Measurements from ENCODE around the gene ATF6B.

The ATF6B gene

GRCh38 chr6:32111424-32112066 lies 16.5 kb downstream of the ATF6B start:
- no peak for DNase-seq
- Histone ChIP-seq H3K27me3 (replicated peaks; ENCODE audit: insufficient read depth, low read length) (peaks cover 27% of the 10 kb centered on the region), H4K20me1 (ENCODE audit: insufficient read depth, low read length) (no peaks in the 10 kb centered on the region), H3K9ac (ENCODE audit: low read length) (no peak overlapping the region), H3K4me2 (ENCODE audit: low read depth, low read length) (no peak overlapping the region), H3K9me2 (replicated peaks; ENCODE audit: insufficient read depth, low read length) (no peaks in the 10 kb centered on the region), H3K4me1 (ENCODE audit: low read length) (no peaks in the 10 kb centered on the region), H3F3A (ENCODE audit: insufficient read depth, low read length) (no peaks in the 10 kb centered on the region), H3K36me3 (replicated peaks; ENCODE audit: insufficient read depth, low read length) (no peaks in the 10 kb centered on the region), H3K4me3 (ENCODE audit: low read length) (no peak overlapping the region), H2AFZ (ENCODE audit: low read length) (no peak overlapping the region), H3K9me3 (replicated peaks; ENCODE audit: insufficient read depth, low read length) (no peaks in the 10 kb centered on the region), H3K27ac (ENCODE audit: low read length) (no peak overlapping the region), H3K79me2 (ENCODE audit: low read length) (no peaks in the 10 kb centered on the region)
- no peak for TF ChIP-seq EZH2phosphoT487 (IDR thresholded peaks at IDR 0.05; ENCODE audit: low read length)
- no peak for TF ChIP-seq EZH2 (optimal IDR thresholded peaks at IDR 0.05; ENCODE audit: low read depth, low read length)
- TF ChIP-seq, protein P1, sequence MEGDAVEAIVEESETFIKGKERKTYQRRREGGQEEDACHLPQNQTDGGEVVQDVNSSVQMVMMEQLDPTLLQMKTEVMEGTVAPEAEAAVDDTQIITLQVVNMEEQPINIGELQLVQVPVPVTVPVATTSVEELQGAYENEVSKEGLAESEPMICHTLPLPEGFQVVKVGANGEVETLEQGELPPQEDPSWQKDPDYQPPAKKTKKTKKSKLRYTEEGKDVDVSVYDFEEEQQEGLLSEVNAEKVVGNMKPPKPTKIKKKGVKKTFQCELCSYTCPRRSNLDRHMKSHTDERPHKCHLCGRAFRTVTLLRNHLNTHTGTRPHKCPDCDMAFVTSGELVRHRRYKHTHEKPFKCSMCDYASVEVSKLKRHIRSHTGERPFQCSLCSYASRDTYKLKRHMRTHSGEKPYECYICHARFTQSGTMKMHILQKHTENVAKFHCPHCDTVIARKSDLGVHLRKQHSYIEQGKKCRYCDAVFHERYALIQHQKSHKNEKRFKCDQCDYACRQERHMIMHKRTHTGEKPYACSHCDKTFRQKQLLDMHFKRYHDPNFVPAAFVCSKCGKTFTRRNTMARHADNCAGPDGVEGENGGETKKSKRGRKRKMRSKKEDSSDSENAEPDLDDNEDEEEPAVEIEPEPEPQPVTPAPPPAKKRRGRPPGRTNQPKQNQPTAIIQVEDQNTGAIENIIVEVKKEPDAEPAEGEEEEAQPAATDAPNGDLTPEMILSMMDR (IDR thresholded peaks at IDR 0.05; ENCODE audit: low read length) = no peak

DNA sequence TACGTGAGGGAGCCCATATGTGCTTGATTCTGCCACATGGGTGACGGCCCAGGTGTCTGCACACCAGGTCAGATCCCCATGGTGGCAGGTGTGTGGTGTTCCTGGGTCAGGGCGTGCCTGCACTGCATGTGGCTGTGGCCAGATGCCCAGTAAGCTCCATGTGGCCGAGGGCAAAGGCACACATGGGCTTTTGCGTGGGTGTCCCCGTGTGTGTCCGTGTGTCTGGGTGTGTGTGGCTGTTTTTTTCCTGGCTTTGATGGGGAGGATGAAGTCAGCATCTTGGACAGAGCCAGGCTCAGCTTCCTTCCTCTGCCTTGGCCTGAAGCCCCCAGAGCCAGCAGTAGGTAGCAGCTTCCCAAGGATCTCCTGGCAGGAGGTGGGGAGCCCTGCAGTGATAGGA lies 17.4 kb downstream of the ATF6B start:
- Histone ChIP-seq H2AFZ (ENCODE audit: low read length) (no peak overlapping the region), H3K4me2 (ENCODE audit: low read depth, low read length) (no peak overlapping the region), H3K9ac (ENCODE audit: low read length) (no peak overlapping the region), H3K9me2 (replicated peaks; ENCODE audit: insufficient read depth, low read length) (no peaks in the 10 kb centered on the region), H3F3A (ENCODE audit: insufficient read depth, low read length) (no peaks in the 10 kb centered on the region), H3K79me2 (ENCODE audit: low read length) (no peaks in the 10 kb centered on the region), H3K4me3 (ENCODE audit: low read length) (no peak overlapping the region), H3K36me3 (replicated peaks; ENCODE audit: insufficient read depth, low read length) (no peaks in the 10 kb centered on the region), H3K27me3 (replicated peaks; ENCODE audit: insufficient read depth, low read length) (peaks cover 34% of the 10 kb centered on the region), H3K9me3 (replicated peaks; ENCODE audit: insufficient read depth, low read length) (no peaks in the 10 kb centered on the region), H3K4me1 (ENCODE audit: low read length) (no peaks in the 10 kb centered on the region), H4K20me1 (ENCODE audit: insufficient read depth, low read length) (no peaks in the 10 kb centered on the region), H3K27ac (ENCODE audit: low read length) (no peak overlapping the region)
- TF ChIP-seq, protein P1 (IDR thresholded peaks at IDR 0.05; ENCODE audit: low read length) = no peak
- TF ChIP-seq EZH2phosphoT487 (IDR thresholded peaks at IDR 0.05; ENCODE audit: low read length) (no peak), EZH2 (optimal IDR thresholded peaks at IDR 0.05; ENCODE audit: low read depth, low read length) (no peak)
- no peak for DNase-seq

- no peak for DNase-seq
- H3K4me2 ChIP-seq (ENCODE audit: low read depth, low read length) = no peak overlapping the region
- no peak overlapping the region for H3K9ac ChIP-seq (ENCODE audit: low read length)
- H3F3A ChIP-seq (ENCODE audit: insufficient read depth, low read length) = no peaks in the 10 kb centered on the region
- no peak overlapping the region for H3K27ac ChIP-seq (ENCODE audit: low read length)
- no peaks in the 10 kb centered on the region for H3K9me2 ChIP-seq (replicated peaks; ENCODE audit: insufficient read depth, low read length)
- no peaks in the 10 kb centered on the region for H3K36me3 ChIP-seq (replicated peaks; ENCODE audit: insufficient read depth, low read length)
- H4K20me1 ChIP-seq (ENCODE audit: insufficient read depth, low read length) = no peaks in the 10 kb centered on the region
- H3K79me2 ChIP-seq (ENCODE audit: low read length) = no peaks in the 10 kb centered on the region
- H3K9me3 ChIP-seq (replicated peaks; ENCODE audit: insufficient read depth, low read length) = no peaks in the 10 kb centered on the region
- H3K4me3 ChIP-seq (ENCODE audit: low read length) = no peak overlapping the region
- peaks cover 43% of the 10 kb centered on the region for H3K27me3 ChIP-seq (replicated peaks; ENCODE audit: insufficient read depth, low read length)
- H2AFZ ChIP-seq (ENCODE audit: low read length) = no peak overlapping the region
- H3K4me1 ChIP-seq (ENCODE audit: low read length) = no peaks in the 10 kb centered on the region
- TF ChIP-seq EZH2 (optimal IDR thresholded peaks at IDR 0.05; ENCODE audit: low read depth, low read length) (no peak), EZH2phosphoT487 (IDR thresholded peaks at IDR 0.05; ENCODE audit: low read length) (no peak)
- TF ChIP-seq, protein P1 (IDR thresholded peaks at IDR 0.05; ENCODE audit: low read length) = no peak
Measured at GRCh38 chr6:32109765-32110160, 18.3 kb downstream of the ATF6B start.

All from MM.1S (cell line).